C4-2B (cell line): ENCODE results near the gene ADGRG7.

Experiments
- CTCF ChIP-seq: fragments of 450-650 bp; conservative IDR thresholded peaks from 2 replicates; pipeline ENCODE4 v1.5.1; 2017; ENCODE audit warnings: mild to moderate bottlenecking
- ZFX ChIP-seq: fragments of 450-650 bp; IDR thresholded peaks from 2 replicates; pipeline ENCODE4 v1.6.1; 2017

GRCh38 chr3:100578646-100579045 is 30.8 kb upstream of the ADGRG7 start:
- TF ChIP-seq CTCF (no peak), ZFX (no peak)
